Endothelial cell of umbilical vein (primary cell): ENCODE data around the gene PDE11A.

Experiments used
- EZH2 ChIP-seq: IDR thresholded peaks from 2 replicates; pipeline ENCODE4 v1.6.1; 2012; ENCODE audit warnings: borderline replicate concordance, low read depth, mild to moderate bottlenecking, moderate library complexity, low read length, inconsistent platforms; ENCODE audit not compliant: severe bottlenecking
- FOS ChIP-seq: IDR thresholded peaks from 2 replicates; pipeline ENCODE4 v1.6.1; 2011; ENCODE audit warnings: mild to moderate bottlenecking, low read length, moderate library complexity, borderline replicate concordance; ENCODE audit not compliant: insufficient read depth
- GATA2 ChIP-seq: IDR thresholded peaks from 2 replicates; pipeline ENCODE4 v1.7.0; 2011; ENCODE audit warnings: low read depth, mild to moderate bottlenecking, moderate library complexity, mixed read lengths, low read length; ENCODE audit not compliant: insufficient read length, insufficient read depth
- JUN ChIP-seq: IDR thresholded peaks from 2 replicates; pipeline ENCODE4 v1.6.1; 2011; ENCODE audit warnings: borderline replicate concordance, low read depth; ENCODE audit not compliant: insufficient read length, insufficient read depth
- MAX ChIP-seq: IDR thresholded peaks from 2 replicates; pipeline ENCODE4 v1.6.1; 2011; ENCODE audit not compliant: insufficient read depth, insufficient read length
- POLR2A ChIP-seq: IDR thresholded peaks from 2 replicates; pipeline ENCODE4 v1.6.1; 2012; ENCODE audit warnings: low read depth, mild to moderate bottlenecking, control low read depth, low read length
- POLR2AphosphoS5 ChIP-seq: IDR thresholded peaks from 2 replicates; pipeline ENCODE4 v1.6.1; 2012; ENCODE audit warnings: low read depth, mild to moderate bottlenecking, control low read depth, low read length, moderate library complexity; ENCODE audit not compliant: insufficient read depth
- TF ChIP-seq, protein P1 (sequence below), 2 donors: IDR thresholded peaks; 1 replicate in 1 of 2; 2 replicates in 1 of 2; pipeline ENCODE4 v1.5.1; 2011; ENCODE audit warnings: low read length in 2 of 2, mild to moderate bottlenecking in 2 of 2, moderate library complexity in 2 of 2, control low read depth in 1 of 2, inconsistent platforms in 1 of 2, low read depth in 1 of 2; ENCODE audit not compliant: insufficient read depth in 1 of 2; ENCODE audit errors: extremely low read depth in 1 of 2

DNA sequence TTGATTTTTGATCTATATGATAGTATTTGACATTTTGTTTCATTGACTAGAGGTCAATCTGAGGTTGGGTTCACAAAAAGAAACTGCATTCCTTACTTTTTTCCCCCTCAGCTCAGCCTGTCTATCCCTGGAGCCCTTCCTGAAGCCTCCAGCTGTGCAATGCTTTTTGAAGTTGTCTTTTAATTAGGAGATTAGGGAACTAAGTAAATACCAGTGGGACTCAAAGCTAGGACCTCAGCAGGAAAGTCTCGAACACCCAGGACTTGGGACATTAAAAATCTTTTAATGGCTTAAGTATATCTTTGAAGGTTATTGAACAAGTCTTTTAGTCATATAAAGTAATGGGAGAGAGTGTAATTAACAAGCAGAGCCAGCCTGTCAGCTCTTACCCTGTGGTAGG, 220.2 kb downstream of the PDE11A start:
- TF ChIP-seq MAX (no peak), EZH2 (no peak), JUN (no peak), GATA2 (no peak), POLR2A (no peak), POLR2AphosphoS5 (no peak), FOS (no peak)
- TF ChIP-seq, protein P1, sequence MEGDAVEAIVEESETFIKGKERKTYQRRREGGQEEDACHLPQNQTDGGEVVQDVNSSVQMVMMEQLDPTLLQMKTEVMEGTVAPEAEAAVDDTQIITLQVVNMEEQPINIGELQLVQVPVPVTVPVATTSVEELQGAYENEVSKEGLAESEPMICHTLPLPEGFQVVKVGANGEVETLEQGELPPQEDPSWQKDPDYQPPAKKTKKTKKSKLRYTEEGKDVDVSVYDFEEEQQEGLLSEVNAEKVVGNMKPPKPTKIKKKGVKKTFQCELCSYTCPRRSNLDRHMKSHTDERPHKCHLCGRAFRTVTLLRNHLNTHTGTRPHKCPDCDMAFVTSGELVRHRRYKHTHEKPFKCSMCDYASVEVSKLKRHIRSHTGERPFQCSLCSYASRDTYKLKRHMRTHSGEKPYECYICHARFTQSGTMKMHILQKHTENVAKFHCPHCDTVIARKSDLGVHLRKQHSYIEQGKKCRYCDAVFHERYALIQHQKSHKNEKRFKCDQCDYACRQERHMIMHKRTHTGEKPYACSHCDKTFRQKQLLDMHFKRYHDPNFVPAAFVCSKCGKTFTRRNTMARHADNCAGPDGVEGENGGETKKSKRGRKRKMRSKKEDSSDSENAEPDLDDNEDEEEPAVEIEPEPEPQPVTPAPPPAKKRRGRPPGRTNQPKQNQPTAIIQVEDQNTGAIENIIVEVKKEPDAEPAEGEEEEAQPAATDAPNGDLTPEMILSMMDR (IDR thresholded peaks at IDR 0.05; ENCODE audit: extremely low read depth in 1 of 2, insufficient read depth in 1 of 2, low read depth in 1 of 2, low read length in 2 of 2), result no peak
